ENCODE measurements around the gene OR5B3. TPM values are rescaled to one million over a fixed set of nuclear protein-coding genes. Genes with fewer than 3 reads are reported as not detected.
"Not testable (repeated sequence)": the region's sequence is repeated elsewhere in the genome, so short reads cannot be mapped to it uniquely, and the experiment has no call there.

The OR5B3 gene
- total RNA-seq (2014; rRNA removed; shearing (Covaris generic)) = not detected in 2 replicates

DNA sequence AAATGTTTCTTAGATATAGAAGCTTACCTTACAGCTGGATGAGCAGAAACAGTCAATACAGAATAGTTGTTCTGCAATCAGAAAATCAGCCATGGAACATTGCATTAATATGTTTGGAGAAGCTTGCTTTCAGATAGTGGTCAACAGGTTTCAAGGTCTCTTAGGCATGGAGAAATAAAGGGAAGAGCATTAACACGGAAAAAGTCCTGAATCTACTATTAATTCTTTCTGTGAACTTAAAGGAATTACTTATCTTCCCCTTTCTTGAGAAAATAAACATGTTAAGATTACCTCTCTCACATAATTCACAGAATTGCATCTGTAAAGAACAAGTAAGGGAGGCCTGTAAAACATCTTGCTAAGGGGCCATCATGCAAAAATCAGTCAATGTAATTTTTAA is at the start of gene OR5B3:
Gene OR5B3 (minus strand): TSS at position 101 of the 400 bp plus-strand sequence. CDS start 3,465 bp downstream, outside the sequence.
- DNase-seq (ENCODE audit: low read depth) = no peak

DNA sequence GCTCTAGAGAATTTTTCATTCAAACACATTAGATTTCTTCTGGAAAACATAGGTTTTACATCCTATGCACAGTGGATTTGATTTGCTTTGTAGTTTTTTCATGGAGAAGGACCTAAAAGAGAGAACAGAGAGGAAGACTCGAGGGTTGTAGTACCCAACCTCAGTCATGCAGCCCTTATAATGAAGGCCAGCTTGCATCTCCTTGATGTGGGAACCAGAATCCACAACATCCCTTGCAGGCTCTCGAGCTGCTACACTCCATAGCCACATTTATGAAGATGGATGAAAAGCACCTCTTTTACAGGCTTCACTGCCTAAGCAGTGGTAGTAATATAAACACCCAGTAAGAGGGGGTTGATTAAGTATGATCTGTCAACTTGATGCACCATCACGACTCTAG is 44.9 kb upstream of the OR5B3 start:
- no peak for DNase-seq (ENCODE audit: low read depth)

DNA sequence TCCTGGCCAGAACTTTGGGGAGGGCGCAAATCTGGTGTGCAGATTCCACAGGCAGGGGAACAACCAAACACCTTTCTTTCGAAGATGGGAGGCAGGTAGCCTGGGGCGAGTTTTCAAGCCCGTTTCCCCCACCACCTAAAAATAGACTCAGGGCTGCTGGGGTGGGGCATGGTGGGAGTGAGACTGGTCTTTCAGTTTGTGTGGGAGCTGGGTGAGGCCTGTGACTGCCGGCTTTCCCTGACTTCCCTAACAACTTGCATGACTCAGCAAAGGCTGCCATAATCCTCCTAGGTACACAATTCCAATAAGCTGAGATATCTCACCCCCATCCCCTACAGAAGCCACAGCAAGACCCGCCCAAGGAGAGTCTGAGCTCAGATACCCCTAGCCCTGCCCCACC is 39.6 kb upstream of the OR5B3 start:
- no peak for DNase-seq (ENCODE audit: low read depth)

DNA sequence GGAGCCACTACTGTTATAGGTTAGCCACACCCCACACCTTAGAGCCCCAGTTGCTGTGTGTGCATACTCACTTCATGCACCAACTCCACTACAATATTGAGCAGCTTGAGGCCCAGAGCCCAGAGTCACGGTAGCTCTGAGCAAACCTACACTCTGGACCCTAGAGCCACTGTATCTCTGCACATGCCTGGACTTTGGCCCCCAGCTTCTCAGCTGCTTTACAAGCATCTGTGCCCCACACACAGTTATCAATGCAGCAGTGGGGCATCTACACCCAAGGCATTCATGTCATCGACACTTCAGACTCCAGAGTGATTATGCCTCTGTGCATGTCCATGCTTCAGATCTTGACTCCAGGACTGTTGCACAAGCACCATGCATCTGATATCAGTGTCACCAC is 37.6 kb upstream of the OR5B3 start:
- DNase-seq (ENCODE audit: low read depth) = no peak

DNA sequence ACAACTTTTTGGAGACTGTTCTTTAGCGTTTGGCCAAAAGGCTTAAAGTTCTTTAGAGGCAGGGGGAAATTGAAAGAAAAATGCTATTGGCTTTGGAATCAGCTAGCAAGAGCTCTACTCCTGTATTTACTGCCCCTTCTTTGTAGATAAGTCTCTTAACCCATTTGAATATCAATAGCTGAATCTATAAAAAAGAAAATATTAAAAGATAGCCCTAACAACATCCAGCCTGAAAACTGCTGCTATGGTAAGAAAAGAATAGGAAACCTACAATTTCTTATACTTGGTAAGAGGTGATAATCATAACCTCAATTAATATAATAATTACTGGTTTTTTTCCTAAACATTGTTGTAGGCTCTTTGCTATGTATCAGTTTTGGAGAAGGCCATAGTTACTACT is 35.5 kb upstream of the OR5B3 start, which contains the start of gene OR5B12:
Gene OR5B12 (minus strand): TSS at position 101 of the 400 bp plus-strand sequence. CDS start 2,085 bp downstream, outside the sequence.
- DNase-seq (ENCODE audit: low read depth) = no peak

DNA sequence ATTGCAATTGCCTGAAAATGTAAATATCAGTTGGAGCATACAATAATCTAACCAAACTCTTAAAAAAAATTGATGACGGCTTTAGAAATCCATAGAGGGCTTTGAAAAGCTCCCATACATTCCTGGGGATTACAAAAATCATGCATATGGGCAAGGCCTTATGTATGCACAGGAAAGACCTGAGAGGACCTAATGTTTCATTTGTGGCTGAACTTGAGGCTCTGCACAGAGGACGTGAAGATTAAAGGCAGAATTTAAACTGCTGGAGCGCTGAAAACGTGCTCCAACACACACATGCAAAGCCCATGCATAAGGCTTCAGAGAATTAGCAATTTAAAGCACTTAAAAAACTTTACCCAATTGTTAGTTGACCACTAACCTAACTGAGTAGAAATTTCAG is 31.8 kb upstream of the OR5B3 start:
- no peak for DNase-seq (ENCODE audit: low read depth)

DNA sequence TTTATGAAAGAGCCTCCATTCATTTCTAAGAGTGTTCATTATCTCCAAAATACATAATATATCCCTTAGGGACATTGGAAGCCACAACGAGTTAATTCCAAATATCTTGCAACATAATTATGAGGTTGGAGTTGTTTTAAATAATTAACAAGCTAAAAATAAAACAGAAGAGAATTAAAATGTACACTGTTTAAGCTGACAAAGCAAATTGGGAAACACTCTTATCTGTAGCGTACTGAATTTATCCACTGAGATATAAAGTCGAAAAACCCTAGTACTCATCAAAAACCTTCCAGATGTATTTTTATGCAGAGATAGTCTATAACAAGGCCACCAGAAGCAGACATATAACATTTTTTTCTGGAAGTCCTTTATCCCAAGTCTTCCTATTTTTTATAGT is 27.5 kb upstream of the OR5B3 start:
- DNase-seq (ENCODE audit: low read depth) = no peak

DNA sequence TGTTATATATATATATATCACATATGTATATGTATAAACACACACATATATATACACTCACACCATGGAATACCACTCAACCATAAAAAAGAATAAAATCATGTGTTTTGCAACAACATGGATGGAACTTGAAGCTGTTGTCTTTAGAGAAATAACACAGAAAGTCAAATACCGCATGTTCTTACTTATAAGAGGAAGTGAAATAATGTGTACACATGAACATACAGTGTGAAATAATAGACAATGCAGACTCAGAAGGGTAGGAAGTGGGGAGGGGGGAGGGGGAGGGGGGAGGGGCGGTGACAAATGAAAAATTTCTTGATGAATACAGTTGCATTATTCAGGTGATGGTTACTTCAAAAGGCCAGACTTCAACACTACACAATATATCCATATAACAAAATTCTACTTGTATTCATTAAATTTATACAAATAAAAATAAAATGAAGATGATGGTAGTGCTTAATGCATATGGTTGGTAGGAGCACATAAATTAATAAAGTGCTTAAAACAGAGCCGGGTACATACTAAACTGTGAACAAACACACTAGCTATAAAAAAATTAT is 27.0 kb upstream of the OR5B3 start:
- no peak for DNase-seq (ENCODE audit: low read depth)

DNA sequence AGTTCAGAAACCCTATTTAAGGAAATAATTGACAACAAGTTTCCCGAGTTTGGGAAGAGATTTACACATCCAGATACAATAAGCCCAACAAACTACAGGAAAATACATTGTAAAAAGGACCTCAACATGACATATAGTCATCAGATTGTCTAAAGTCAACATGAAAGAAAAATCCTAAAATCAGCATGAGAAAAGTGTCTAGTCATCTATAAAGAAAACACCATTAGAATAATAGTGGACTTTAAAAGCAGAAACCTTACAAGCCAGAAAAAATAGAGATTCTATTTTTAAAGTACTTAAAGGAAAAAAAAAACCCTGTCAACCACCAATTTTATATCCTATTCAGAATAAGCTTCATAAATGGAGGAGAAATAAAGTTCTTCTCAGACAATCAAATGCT is 22.6 kb upstream of the OR5B3 start:
- DNase-seq (ENCODE audit: low read depth) = no peak

DNA sequence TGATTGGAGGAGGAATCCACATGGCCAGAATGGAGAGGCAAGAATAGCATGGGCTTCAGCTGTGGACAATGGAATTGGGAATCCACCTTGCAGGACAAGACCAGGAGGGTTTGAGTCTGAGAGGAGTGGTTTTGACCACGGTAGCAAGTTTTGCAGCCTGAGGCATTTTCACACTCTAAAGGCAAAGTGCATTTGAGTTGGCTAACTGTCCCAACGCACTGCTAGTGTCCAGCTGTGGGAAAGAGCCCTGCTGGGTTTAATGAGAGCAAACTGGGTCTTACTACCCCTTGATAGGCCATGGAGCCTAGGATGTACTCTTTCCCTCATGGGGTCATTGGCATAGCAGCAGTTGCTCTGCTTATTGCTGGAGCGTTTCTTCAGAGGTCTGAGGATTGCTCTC is 21.3 kb upstream of the OR5B3 start, which contains the start of gene OR5B2:
Gene OR5B2 (minus strand): TSS at position 101 of the 400 bp plus-strand sequence. CDS start 4,860 bp downstream, outside the sequence.
- DNase-seq (ENCODE audit: low read depth) = no peak

DNA sequence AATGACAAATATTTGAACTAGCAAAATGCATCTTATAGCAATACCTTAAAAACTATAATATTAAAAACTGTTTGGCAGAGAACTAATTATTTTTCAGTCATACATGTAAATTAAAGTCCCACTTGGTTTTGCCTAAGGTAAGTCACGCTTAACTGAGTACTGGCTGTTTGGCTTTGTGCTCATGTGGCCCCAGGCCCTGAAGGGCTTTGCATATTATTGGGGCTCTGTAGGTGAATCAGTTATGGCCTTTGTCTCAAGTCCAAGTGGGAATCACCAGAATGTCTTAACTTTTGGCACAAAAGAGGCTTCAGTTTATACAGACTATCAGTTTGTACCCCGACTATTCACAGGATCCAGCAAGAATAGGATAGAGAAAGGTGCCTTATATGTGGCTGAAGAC is 7.1 kb downstream of the OR5B3 start:
- not testable (repeated sequence) for DNase-seq (ENCODE audit: low read depth)

DNA sequence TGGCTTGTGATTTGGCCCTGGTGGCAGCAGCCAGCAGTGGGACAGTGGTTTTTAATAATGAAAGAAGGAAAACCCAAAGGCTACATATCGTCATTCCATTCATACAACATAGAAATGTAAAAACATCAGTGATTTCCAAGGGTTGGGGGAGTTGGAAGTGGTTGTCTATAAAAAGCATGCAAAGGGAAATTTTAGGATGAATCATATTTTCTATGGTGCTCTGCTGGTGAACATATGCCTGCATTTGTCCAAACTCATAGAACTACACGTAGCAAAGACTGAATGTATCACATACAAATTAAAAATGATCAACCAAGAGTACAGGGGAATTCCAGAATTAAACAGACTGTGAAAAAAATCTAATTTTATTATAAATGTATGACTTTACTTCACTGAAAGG is 11.1 kb downstream of the OR5B3 start:
- no peak for DNase-seq (ENCODE audit: low read depth)

DNA sequence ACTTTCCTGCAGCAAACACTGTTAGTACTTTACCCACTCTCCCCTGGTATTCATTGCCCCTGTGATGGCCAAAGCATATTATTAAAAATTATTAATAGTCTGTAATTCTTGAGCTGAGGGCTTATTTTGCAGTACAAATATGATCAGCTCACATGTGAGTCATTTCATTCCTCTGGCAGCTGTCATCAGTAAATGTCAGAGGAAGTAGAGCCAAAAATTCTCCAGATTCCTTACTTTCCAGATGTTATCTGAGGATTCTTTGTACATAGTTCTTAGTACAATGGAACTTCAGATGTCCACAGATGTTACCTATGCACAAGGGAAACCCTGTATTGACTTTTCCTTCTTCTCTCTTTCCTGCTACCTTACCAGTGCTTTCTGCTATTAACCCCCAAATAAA is 12.5 kb downstream of the OR5B3 start:
- DNase-seq (ENCODE audit: low read depth) = no peak

DNA sequence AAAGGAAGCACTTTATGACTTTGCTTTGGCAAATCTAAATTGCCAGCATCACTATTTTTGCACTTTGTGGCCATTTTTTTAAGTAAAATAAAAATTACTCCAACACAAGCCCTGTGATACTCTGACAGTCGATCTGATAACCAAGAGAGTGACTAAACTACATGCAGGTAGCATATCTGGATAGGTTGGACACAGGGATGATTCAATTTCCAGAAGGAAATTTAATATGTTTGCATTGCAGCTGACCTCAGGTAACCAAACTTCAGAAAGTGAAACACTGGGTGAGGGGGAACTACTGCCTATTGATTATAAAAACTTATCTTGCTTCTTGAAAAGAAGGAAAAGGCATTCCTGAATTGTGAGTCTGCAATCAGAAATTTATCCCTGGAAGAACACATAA is 13.9 kb downstream of the OR5B3 start:
- no peak for DNase-seq (ENCODE audit: low read depth)

DNA sequence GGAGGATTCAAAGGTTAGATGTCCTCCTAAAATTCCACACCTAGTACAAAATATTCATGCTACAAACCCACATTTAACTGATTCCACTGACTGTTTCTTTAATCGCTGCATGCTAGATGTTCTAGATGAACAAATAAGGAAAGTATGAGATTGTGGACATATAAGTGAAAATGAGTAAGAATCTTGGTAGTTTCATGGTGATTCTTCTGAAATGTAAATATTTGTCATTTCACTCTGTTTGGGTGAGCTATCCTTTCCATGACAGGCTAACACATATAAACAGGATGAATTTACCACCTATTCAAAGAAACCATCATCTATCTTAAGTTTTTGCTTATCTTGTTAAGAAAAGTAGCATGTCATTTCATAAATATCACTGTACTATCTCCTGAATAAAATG is 14.8 kb downstream of the OR5B3 start:
- no peak for DNase-seq (ENCODE audit: low read depth)

DNA sequence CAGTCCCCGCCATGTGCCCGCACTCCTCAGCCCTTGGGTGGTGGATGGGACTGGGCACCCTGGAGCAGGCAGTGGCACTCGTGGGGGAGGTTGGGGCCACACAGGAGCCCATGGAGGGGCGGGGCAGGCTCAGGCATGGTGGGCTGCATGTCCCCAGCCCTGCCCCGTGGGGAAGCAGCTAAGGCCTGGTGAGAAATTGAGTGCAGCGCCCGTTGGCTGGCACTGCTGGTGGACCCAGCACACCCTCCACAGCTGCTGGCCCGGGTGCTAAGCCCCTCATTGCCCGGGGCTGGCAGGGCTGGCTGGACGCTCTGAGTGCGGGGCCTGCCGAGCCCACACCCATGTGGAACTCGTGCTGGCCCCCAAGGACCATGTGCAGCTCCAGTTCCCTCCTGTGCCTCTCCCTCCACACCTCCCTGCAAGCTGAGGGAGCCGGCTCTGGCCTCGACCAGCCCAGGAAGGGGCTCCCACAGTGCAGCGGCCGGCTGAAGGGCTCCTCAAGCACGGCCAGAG is 16.1 kb downstream of the OR5B3 start:
- no peak for DNase-seq (ENCODE audit: low read depth)

DNA sequence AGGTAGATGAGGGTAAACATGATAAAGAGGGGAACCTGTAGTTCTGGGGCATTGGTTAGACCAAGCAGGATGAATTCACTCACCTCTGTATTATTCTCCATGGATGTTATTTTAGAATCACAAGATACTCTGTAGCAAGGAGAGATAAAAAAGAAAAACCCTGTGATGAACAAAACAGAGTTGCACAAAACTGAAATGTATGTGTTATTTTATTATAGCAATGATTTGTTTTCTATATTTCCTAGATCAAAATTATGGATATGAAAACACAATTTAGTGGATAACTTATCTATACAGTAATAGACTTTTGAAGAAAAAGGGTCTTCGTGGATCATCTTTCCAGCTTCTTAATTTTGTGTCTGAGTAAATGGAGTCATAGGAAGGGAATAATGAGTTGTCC is 47.7 kb downstream of the OR5B3 start, which contains the start of gene OR5B17:
Gene OR5B17 (minus strand): TSS at position 101 of the 400 bp plus-strand sequence. CDS start 0 bp downstream, at position 101.
- DNase-seq (ENCODE audit: low read depth) = no peak

DNA sequence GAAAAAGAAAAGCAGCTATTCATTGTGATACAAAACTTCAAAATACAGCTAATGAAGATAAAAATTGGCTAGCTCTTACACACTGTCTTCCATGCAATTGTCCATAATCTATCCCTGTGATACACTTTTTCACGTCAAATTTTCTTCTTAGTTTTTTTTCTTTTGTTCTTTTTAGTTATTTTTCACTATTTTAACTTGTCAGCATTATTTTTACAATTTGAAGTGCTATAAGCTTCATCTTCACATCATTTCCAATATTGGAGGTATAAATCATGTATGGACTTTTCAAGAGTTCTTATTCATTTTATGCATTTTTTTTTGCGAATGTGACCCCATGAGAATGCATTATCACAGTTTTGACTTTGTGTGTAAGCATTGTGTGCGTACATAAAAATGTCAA is 51.9 kb downstream of the OR5B3 start:
- DNase-seq (ENCODE audit: low read depth) = no peak

Other genes starting within 250 kb of the OR5B3 start
- not detected in 2 replicates for gene OR9Q2, start 217.8 kb downstream of the OR5B3 start, total RNA-seq (2014; rRNA removed; shearing (Covaris generic))
- not detected in 2 replicates for gene OR1S2, start 202.7 kb downstream of the OR5B3 start, total RNA-seq (2014; rRNA removed; shearing (Covaris generic))
- not detected in 2 replicates for gene OR1S1, start 194.2 kb downstream of the OR5B3 start, total RNA-seq (2014; rRNA removed; shearing (Covaris generic))
- not detected in 2 replicates for gene OR10Q1, start 178.0 kb downstream of the OR5B3 start, total RNA-seq (2014; rRNA removed; shearing (Covaris generic))
- gene OR10W1, start 138.6 kb downstream of the OR5B3 start, total RNA-seq (2014; rRNA removed; shearing (Covaris generic)) = not detected in 2 replicates
- not detected in 2 replicates for gene OR5B17, start 47.8 kb downstream of the OR5B3 start, total RNA-seq (2014; rRNA removed; shearing (Covaris generic))
- gene OR5B2, start 21.2 kb upstream of the OR5B3 start, total RNA-seq (2014; rRNA removed; shearing (Covaris generic)) = not detected in 2 replicates
- not detected in 2 replicates for gene OR5B12, start 35.4 kb upstream of the OR5B3 start, total RNA-seq (2014; rRNA removed; shearing (Covaris generic))
- not detected in 2 replicates for gene OR5B21, start 101.2 kb upstream of the OR5B3 start, total RNA-seq (2014; rRNA removed; shearing (Covaris generic))
- gene LPXN, start 169.0 kb upstream of the OR5B3 start, total RNA-seq (2014; rRNA removed; shearing (Covaris generic)) = 94.8 and 132 TPM in 2 replicates
- gene ZFP91, start 172.2 kb upstream of the OR5B3 start, total RNA-seq (2014; rRNA removed; shearing (Covaris generic)) = 44.6 and 50.5 TPM in 2 replicates
- gene CNTF, start 215.8 kb upstream of the OR5B3 start, total RNA-seq (2014; rRNA removed; shearing (Covaris generic)) = 0.65 and 1.8 TPM in 2 replicates

Measured in Daoy (cell line).